Skin epidermis (tissue), 12 donors: ENCODE data around the gene AKT2.

Experiments
- H3K27ac ChIP-seq, 21 experiments: fragments of 200-600 bp; sonication (generic) in 11 of 21; one replicate each; pipeline ENCODE4 v1.5.0; 2020; ENCODE audit warnings: mild to moderate bottlenecking in 3 of 21, inconsistent platforms in 2 of 21, moderate library complexity in 2 of 21
- H3K4me3 ChIP-seq, 7 experiments: fragments of 200-600 bp; sonication (generic) in 2 of 7; one replicate each; pipeline ENCODE4 v1.5.0; 2020; ENCODE audit warnings: inconsistent platforms in 2 of 7, mild to moderate bottlenecking in 2 of 7, moderate library complexity in 1 of 7

AKT2 gene

GRCh38 chr19:40262422-40262821, 22.7 kb downstream of the AKT2 start:
- no peak overlapping the region for H3K27ac ChIP-seq
- no peak overlapping the region for H3K4me3 ChIP-seq

GRCh38 chr19:40261631-40262030, 23.5 kb downstream of the AKT2 start:
- H3K4me3 ChIP-seq = no peak overlapping the region
- no peak overlapping the region for H3K27ac ChIP-seq

GRCh38 chr19:40257096-40257517, 28.0 kb downstream of the AKT2 start:
- H3K4me3 ChIP-seq = no peak overlapping the region
- no peak overlapping the region for H3K27ac ChIP-seq

- no peak overlapping the region for H3K4me3 ChIP-seq
- H3K27ac ChIP-seq = peak overlapping the region in 1 of 21 experiments; percentile 30
These were observed 28.6 kb downstream of the AKT2 start for GRCh38 chr19:40256512-40256911.

- no peak overlapping the region for H3K4me3 ChIP-seq
- no peak overlapping the region for H3K27ac ChIP-seq
These were observed 29.5 kb downstream of the AKT2 start for GRCh38 chr19:40255619-40256166.

GRCh38 chr19:40254714-40255418, 30.3 kb downstream of the AKT2 start:
- no peak overlapping the region for H3K4me3 ChIP-seq
- H3K27ac ChIP-seq = no peak overlapping the region

GRCh38 chr19:40253611-40254092, 31.5 kb downstream of the AKT2 start:
- no peak overlapping the region for H3K4me3 ChIP-seq
- H3K27ac ChIP-seq = no peak overlapping the region

GRCh38 chr19:40252395-40252794, 32.8 kb downstream of the AKT2 start:
- Histone ChIP-seq H3K4me3 (no peak overlapping the region), H3K27ac (no peak overlapping the region)

GRCh38 chr19:40251991-40252390, 33.2 kb downstream of the AKT2 start:
- Histone ChIP-seq H3K4me3 (no peak overlapping the region), H3K27ac (no peak overlapping the region)

- no peak overlapping the region for H3K27ac ChIP-seq
- H3K4me3 ChIP-seq = no peak overlapping the region
These were observed 33.9 kb downstream of the AKT2 start for GRCh38 chr19:40251244-40251643.

GRCh38 chr19:40249781-40250180, 35.4 kb downstream of the AKT2 start:
- H3K4me3 ChIP-seq = no peak overlapping the region
- peak overlapping the region in 1 of 21 experiments; percentile 27 for H3K27ac ChIP-seq

GRCh38 chr19:40249201-40249600, 35.9 kb downstream of the AKT2 start:
- Histone ChIP-seq H3K27ac (peak overlapping the region in 1 of 21 experiments; percentile 27), H3K4me3 (no peak overlapping the region)

GRCh38 chr19:40247735-40248262, 37.3 kb downstream of the AKT2 start:
- no peak overlapping the region for H3K27ac ChIP-seq
- H3K4me3 ChIP-seq = no peak overlapping the region

GRCh38 chr19:40247178-40247577, 38.0 kb downstream of the AKT2 start:
- H3K27ac ChIP-seq = no peak overlapping the region
- H3K4me3 ChIP-seq = no peak overlapping the region

GRCh38 chr19:40246292-40247073, 38.7 kb downstream of the AKT2 start:
- peak overlapping the region in 1 of 21 experiments; percentile 18 for H3K27ac ChIP-seq

GRCh38 chr19:40245506-40246128, 39.5 kb downstream of the AKT2 start:
- no peak overlapping the region for H3K4me3 ChIP-seq

More at GRCh38 chr19:40246292-40247073, 38.7 kb downstream of the AKT2 start:
- no peak overlapping the region for H3K4me3 ChIP-seq

GRCh38 chr19:40244579-40245317, 40.4 kb downstream of the AKT2 start:
- H3K27ac ChIP-seq = no peak overlapping the region
- H3K4me3 ChIP-seq = no peak overlapping the region

More at GRCh38 chr19:40245506-40246128, 39.5 kb downstream of the AKT2 start:
- no peak overlapping the region for H3K27ac ChIP-seq

GRCh38 chr19:40243181-40243580, 42.0 kb downstream of the AKT2 start:
- Histone ChIP-seq H3K4me3 (no peak overlapping the region), H3K27ac (peak overlapping the region in 1 of 21 experiments; percentile 1)

GRCh38 chr19:40242480-40242879, 42.7 kb downstream of the AKT2 start:
- no peak overlapping the region for H3K4me3 ChIP-seq

More at GRCh38 chr19:40242480-40242879, 42.7 kb downstream of the AKT2 start:
- peak overlapping the region in 8 of 21 experiments; percentile 1 to 37 (median 12) for H3K27ac ChIP-seq
